ENCODE data around the gene TRIM27. TPM values are rescaled to one million over a fixed set of nuclear protein-coding genes. Genes with fewer than 3 reads are reported as not detected.

The TRIM27 gene
- total RNA-seq, 1 donor from 2014 or later = 80.5 TPM

- TF ChIP-seq, protein P1, sequence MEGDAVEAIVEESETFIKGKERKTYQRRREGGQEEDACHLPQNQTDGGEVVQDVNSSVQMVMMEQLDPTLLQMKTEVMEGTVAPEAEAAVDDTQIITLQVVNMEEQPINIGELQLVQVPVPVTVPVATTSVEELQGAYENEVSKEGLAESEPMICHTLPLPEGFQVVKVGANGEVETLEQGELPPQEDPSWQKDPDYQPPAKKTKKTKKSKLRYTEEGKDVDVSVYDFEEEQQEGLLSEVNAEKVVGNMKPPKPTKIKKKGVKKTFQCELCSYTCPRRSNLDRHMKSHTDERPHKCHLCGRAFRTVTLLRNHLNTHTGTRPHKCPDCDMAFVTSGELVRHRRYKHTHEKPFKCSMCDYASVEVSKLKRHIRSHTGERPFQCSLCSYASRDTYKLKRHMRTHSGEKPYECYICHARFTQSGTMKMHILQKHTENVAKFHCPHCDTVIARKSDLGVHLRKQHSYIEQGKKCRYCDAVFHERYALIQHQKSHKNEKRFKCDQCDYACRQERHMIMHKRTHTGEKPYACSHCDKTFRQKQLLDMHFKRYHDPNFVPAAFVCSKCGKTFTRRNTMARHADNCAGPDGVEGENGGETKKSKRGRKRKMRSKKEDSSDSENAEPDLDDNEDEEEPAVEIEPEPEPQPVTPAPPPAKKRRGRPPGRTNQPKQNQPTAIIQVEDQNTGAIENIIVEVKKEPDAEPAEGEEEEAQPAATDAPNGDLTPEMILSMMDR (conservative IDR thresholded peaks at IDR 0.05; ENCODE audit: low read depth, low read length) = no peak
- H3K4me3 ChIP-seq (ENCODE audit: low read depth, low read length) = no peak overlapping the region
- DNase-seq (ENCODE audit: low read depth) = no peak
Measured at GRCh38 chr6:28892525-28892924, 31.3 kb downstream of the TRIM27 start.

DNA sequence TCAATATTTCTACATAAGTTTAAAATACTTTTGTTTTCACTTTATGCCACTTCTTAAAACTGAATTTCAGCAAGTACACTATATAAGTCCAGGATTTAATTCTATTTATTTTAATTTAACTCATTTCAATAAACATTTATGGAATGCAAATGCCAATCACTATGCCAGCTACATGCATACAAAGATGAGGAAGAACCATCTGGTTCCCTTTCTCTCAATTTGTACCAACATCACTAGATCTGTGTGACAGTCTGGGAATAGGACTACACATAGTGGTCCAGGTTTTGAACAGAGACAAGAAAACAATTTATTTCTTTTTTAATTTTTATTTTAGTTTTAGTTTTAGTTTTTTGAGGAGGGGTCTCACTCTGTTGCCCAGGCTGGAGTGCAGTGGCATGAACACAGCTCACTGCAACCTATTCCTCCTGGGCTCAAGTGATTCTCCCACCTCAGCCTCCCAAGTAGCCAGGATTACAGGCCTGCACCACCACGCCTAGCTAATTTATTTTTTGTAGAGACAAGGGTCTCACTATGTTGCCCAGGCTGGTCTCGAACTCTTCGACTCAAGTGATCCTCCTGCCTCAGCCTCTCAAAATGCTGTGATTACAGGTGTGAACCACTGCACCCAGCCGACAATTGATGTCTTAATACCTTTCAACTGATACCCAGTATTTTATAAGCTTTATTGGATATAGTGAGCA lies 35.8 kb downstream of the TRIM27 start:
- no peak for DNase-seq (ENCODE audit: low read depth)
- TF ChIP-seq, protein P1 (conservative IDR thresholded peaks at IDR 0.05; ENCODE audit: low read depth, low read length) = no peak
- no peak overlapping the region for H3K4me3 ChIP-seq (ENCODE audit: low read depth, low read length)

DNA sequence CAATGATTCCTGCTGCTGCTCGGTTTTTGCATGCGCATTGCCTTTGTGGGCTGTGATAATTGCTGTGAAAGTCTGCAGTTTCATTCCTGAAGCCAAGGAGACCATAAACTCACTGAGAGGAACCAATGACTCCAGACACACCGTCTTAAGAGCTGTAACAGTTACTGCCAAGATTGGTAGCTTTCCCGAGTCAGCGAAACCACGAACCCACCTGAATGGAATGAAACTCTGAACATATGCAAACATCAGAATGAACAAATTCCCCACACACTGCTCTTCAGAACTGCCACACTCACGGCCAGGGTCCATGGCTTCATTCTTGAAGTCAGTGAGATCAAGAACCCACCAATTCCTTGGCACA lies 37.7 kb downstream of the TRIM27 start:
- no peak overlapping the region for H3K4me3 ChIP-seq (ENCODE audit: low read depth, low read length)
- TF ChIP-seq, protein P1 (conservative IDR thresholded peaks at IDR 0.05; ENCODE audit: low read depth, low read length) = no peak
- DNase-seq (ENCODE audit: low read depth) = no peak

DNA sequence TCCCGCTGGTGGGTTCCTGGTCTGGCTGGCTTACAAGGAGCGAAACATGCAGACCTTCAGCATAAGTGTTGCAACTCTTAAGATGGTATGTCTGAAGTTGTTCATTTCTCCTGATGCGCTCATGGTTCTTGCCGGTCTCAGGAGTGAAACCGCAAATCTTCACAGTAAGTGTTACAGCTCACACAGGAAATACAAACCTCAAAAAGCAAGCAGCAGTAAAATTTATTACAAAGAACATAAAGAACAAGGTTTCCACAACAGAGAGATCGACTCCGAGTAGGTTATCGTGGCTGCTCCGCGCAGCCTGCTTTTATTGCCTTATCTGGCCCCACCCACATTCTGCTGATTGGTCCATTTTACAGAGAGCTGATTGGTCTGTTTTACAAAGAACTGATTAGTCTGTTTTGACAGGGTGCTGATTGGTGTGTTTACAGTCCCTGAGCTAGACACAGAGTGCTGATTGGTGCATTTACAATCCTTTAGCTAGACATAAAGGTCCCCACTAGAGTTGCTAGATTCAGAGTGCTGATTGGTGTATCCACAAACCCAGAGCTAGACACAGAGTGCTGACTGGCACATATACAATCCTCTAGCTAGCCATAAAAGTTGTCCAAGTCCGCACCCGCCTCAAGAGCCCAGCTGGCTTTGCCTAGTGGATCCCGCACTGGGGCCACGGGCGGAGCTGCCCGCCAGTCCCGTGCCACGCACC lies 39.2 kb downstream of the TRIM27 start:
- H3K4me3 ChIP-seq (ENCODE audit: low read depth, low read length) = peak overlapping the region; percentile 27
- TF ChIP-seq, protein P1 (conservative IDR thresholded peaks at IDR 0.05; ENCODE audit: low read depth, low read length) = no peak
- DNase-seq (ENCODE audit: low read depth) = no peak

DNA sequence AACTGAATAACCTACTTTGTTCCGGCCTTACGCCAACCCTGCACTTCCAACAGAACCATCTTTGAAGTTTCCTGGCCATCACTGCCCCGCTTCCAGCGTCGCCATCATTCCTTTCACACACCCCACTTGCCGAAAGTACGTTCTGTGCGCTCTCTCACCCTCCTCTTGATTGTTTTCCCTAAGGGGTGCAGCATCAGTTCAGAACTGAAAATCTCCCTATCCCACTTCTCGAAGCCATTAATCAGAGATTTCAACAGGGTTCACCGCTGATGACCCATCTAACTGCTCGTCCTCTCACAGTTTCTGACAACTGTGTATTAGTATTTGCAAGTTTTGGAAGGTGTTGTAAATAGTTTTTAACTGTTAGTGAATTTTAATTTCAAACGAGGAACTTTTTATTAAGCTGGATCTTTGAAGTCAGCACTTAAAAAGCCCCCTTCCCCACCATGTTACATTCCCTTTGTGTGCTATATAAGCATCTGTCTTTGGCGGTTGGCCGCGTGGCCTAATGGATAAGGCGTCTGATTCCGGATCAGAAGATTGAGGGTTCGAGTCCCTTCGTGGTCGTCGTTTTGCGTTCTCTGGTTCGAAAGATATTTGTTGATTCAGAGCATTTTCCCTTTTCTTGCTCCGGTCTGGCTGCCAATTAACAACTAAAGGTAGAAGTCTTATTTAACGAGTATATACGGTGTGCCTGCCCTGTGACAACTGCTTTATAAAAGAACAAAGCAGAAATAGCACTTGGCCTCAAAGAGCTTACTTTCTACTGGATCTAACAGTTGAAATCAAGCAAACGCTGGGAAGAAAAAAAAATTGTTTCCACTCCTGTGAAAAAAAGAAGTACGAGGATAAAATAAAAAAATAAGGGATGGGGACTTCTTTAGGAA lies 42.6 kb downstream of the TRIM27 start:
- TF ChIP-seq, protein P1 (conservative IDR thresholded peaks at IDR 0.05; ENCODE audit: low read depth, low read length) = no peak
- DNase-seq (ENCODE audit: low read depth) = no peak
- H3K4me3 ChIP-seq (ENCODE audit: low read depth, low read length) = peak overlapping the region; percentile 55

GRCh38 chr6:28880519-28880893 lies 43.3 kb downstream of the TRIM27 start:
- TF ChIP-seq, protein P1 (conservative IDR thresholded peaks at IDR 0.05; ENCODE audit: low read depth, low read length) = no peak
- H3K4me3 ChIP-seq (ENCODE audit: low read depth, low read length) = peak overlapping the region; percentile 55
- DNase-seq (ENCODE audit: low read depth) = no peak

All from epithelial cell of proximal tubule (primary cell).